HG03521 (cell line): ENCODE results near the gene CDCA4.

Source experiments
- ATAC-seq: cut with Tn5 transposase; IDR thresholded peaks from one replicate; pipeline ENCODE4 v1.9.1; 2021; ENCODE audit warnings: mild to moderate bottlenecking, moderate library complexity; ENCODE audit not compliant: unreplicated experiment

Gene CDCA4

GRCh38 chr14:104966981-104967385 lies 53.9 kb downstream of the CDCA4 start:
- ATAC-seq: no peak

GRCh38 chr14:104966261-104966865 lies 54.5 kb downstream of the CDCA4 start:
- no peak for ATAC-seq

DNA sequence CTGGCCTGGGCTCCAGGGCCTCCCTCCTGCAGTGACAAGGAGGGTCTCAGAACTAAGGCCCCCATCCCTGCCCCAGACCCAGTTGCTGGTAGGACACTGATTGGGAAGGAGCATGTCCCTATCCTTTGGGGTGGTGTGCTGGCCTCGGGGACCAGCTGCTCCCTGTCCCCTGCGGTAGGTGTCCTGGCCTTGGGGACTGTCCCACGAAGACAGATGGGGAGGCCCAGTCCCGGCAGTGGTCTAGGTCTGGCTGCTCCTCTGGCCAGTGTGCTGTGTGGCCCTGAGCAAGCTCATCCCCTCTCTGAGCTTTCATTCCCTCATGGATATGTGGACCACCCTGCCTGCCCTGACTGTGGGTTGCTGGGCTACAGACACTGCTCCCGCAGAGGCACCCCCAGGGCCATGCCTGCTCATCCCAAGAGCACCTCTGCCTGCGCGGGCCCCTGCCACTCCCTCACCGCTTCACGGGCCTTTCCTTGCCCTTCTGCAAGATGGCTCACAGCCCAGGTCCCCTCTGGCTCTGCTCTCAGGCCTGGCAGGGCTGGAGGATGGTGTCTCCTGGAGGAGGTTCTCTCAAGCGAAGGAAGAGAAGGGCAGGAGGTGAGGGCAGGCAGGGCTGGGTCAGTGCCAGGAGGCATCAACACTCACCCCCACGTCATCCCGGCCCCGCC lies 55.2 kb downstream of the CDCA4 start:
- ATAC-seq: no peak

GRCh38 chr14:104964546-104964945 lies 56.3 kb downstream of the CDCA4 start:
- ATAC-seq: no peak
